ENCODE measurements around the gene DACH1. TPM values are rescaled to one million over a fixed set of nuclear protein-coding genes. Genes with fewer than 3 reads are reported as not detected.

Gene DACH1
- total and polyA plus RNA-seq, 2 donors (not counting 3 experiments of a cell fraction or from before 2014, with no cell fraction given): 8.6 to 28.3 TPM

DNA sequence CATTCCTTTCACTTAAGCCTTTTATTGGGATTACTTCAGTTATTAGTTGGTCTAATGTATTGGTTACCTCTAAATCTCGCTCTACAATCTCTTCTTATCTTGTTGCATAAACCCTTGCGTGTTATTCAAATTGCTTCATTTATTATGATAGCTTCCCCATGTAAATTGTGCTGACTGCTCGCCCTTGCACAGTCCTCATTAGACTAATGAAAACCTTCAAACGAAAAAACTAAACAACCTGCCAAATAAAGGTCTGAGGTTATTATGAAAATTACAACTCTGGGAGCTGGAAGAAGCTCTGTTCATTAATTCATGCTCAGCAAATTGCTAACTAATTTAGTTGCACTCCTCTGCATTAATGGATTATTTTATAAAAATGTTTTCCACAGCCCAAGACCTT lies 320.1 kb downstream of the DACH1 start:
- TF ChIP-seq EZH2 (IDR thresholded peaks at IDR 0.05; ENCODE audit: borderline replicate concordance, low read depth, low read length, severe bottlenecking) (no peak), POLR2AphosphoS5 (IDR thresholded peaks at IDR 0.05; ENCODE audit: insufficient read depth, low read depth, low read length) (no peak), GATA2 (IDR thresholded peaks at IDR 0.05; ENCODE audit: insufficient read depth, insufficient read length, low read depth, low read length) (no peak), JUN (IDR thresholded peaks at IDR 0.05; ENCODE audit: borderline replicate concordance, insufficient read depth, insufficient read length, low read depth) (no peak), FOS (IDR thresholded peaks at IDR 0.05; ENCODE audit: borderline replicate concordance, insufficient read depth, low read length) (no peak), POLR2A (IDR thresholded peaks at IDR 0.05; ENCODE audit: low read depth, low read length) (no peak), MYC (IDR thresholded peaks at IDR 0.05; ENCODE audit: low read depth, low read length) (no peak)
- TF ChIP-seq, protein P1, sequence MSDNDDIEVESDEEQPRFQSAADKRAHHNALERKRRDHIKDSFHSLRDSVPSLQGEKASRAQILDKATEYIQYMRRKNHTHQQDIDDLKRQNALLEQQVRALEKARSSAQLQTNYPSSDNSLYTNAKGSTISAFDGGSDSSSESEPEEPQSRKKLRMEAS (IDR thresholded peaks at IDR 0.05; ENCODE audit: insufficient read depth, insufficient read length): no peak
- TF ChIP-seq, protein P2, sequence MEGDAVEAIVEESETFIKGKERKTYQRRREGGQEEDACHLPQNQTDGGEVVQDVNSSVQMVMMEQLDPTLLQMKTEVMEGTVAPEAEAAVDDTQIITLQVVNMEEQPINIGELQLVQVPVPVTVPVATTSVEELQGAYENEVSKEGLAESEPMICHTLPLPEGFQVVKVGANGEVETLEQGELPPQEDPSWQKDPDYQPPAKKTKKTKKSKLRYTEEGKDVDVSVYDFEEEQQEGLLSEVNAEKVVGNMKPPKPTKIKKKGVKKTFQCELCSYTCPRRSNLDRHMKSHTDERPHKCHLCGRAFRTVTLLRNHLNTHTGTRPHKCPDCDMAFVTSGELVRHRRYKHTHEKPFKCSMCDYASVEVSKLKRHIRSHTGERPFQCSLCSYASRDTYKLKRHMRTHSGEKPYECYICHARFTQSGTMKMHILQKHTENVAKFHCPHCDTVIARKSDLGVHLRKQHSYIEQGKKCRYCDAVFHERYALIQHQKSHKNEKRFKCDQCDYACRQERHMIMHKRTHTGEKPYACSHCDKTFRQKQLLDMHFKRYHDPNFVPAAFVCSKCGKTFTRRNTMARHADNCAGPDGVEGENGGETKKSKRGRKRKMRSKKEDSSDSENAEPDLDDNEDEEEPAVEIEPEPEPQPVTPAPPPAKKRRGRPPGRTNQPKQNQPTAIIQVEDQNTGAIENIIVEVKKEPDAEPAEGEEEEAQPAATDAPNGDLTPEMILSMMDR (IDR thresholded peaks at IDR 0.05; ENCODE audit: extremely low read depth in 1 of 2, insufficient read depth in 1 of 2, low read depth in 1 of 2, low read length in 2 of 2): no peak
- ChIA-PET POLR2A (no interaction called here), CTCF (interaction anchor here (1.1 to 1.4 kb wide), 2 partner anchors 12 to 14 kb away, joined by 3 to 4 read pairs; no protein-coding TSS in a partner anchor)
- no peaks in the 10 kb centered on the region for H3K79me2 ChIP-seq (ENCODE audit: control insufficient read depth, insufficient read depth, low read length)
- intact Hi-C loops (cut with micrococcal nuclease) (no loop called here), dilution Hi-C loops (cut with MboI; ENCODE audit: extremely low pct_ligation_motif_present, low sequenced_read_pairs) (no loop called here)
- H3K4me1 ChIP-seq (ENCODE audit: control insufficient read depth, extremely low read depth, insufficient read depth, low read length): peaks cover 11% of the 10 kb centered on the region
- H3K27me3 ChIP-seq (ENCODE audit: control insufficient read depth in 2 of 2, insufficient read depth in 2 of 2, low read length in 2 of 2): no peaks in the 10 kb centered on the region
- H4K20me1 ChIP-seq (replicated peaks; ENCODE audit: control insufficient read depth, extremely low read depth, insufficient read depth, low read length): no peaks in the 10 kb centered on the region
- no peaks in the 10 kb centered on the region for H3K9me1 ChIP-seq (replicated peaks; ENCODE audit: control insufficient read depth, extremely low read depth, insufficient read depth, low read length)
- no peak overlapping the region for H3K9ac ChIP-seq (replicated peaks; ENCODE audit: extremely low read depth, insufficient read depth, low read length)
- H2AFZ ChIP-seq (ENCODE audit: low read depth, low read length): no peak overlapping the region
- no peak overlapping the region for H3K4me3 ChIP-seq (replicated peaks in 1 of 3; ENCODE audit: insufficient read depth in 1 of 3, low read depth in 1 of 3, low read length in 3 of 3)
- H3K36me3 ChIP-seq (ENCODE audit: control insufficient read depth in 2 of 2, extremely low read depth in 1 of 2, insufficient read depth in 2 of 2, low read length in 2 of 2): no peaks in the 10 kb centered on the region
- BruUV-seq (replicated peaks): no TSS peak
- FAIRE-seq (no peak), DNase-seq (ENCODE audit: low read depth, low spot score) (no peak)
- no peaks in the 10 kb centered on the region for H3K9me3 ChIP-seq (replicated peaks; ENCODE audit: control insufficient read depth, insufficient read depth, low read length)
- no peak overlapping the region for H3K4me2 ChIP-seq (ENCODE audit: insufficient read depth, low read length)
- no peak overlapping the region for H3K27ac ChIP-seq (ENCODE audit: insufficient read depth, low read depth, low read length)

Data from endothelial cell of umbilical vein (primary cell).